GM10266 (cell line): ENCODE results near the gene INTS11.

ENCODE experiments used
- DNase-seq: peaks from one replicate; pipeline ENCODE4 v3.0.0; 2012; ENCODE audit errors: extremely low spot score
- TF ChIP-seq, protein P1 (sequence below): IDR thresholded peaks from 2 replicates; pipeline ENCODE4 v1.5.1; 2012; ENCODE audit warnings: mild to moderate bottlenecking, low read depth; ENCODE audit not compliant: control insufficient read depth, insufficient read depth; ENCODE audit errors: missing control alignments

The INTS11 gene

DNA sequence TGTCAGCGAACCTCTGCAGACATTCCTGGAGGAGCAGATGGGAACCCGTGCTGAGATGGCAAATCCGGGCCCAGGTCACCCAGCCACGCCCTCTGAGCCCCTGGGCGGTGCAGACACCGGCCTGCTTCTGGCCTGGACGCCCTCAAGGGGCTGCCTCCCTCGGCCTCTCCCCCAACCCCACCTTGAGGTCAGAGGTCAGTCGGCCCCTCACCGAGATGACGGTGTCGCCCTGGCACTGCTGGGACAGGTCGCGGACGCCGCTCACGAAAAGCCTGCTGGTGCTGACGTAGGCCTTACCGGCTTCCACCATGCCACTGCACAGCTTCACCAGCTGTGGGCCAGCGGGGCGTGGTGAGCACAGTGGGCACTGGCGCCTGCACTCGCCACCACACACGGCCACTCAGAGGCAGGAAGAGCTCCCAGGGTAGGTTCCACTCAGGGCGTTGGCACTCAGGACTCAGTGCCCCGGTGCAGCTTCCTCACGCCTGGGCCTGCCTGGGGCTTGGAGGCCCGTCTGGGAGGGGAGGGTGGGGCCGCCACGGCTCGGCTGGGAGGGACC is 21.4 kb downstream of the INTS11 start:
- DNase-seq, result no peak
- TF ChIP-seq, protein P1, sequence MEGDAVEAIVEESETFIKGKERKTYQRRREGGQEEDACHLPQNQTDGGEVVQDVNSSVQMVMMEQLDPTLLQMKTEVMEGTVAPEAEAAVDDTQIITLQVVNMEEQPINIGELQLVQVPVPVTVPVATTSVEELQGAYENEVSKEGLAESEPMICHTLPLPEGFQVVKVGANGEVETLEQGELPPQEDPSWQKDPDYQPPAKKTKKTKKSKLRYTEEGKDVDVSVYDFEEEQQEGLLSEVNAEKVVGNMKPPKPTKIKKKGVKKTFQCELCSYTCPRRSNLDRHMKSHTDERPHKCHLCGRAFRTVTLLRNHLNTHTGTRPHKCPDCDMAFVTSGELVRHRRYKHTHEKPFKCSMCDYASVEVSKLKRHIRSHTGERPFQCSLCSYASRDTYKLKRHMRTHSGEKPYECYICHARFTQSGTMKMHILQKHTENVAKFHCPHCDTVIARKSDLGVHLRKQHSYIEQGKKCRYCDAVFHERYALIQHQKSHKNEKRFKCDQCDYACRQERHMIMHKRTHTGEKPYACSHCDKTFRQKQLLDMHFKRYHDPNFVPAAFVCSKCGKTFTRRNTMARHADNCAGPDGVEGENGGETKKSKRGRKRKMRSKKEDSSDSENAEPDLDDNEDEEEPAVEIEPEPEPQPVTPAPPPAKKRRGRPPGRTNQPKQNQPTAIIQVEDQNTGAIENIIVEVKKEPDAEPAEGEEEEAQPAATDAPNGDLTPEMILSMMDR, result no peak

DNA sequence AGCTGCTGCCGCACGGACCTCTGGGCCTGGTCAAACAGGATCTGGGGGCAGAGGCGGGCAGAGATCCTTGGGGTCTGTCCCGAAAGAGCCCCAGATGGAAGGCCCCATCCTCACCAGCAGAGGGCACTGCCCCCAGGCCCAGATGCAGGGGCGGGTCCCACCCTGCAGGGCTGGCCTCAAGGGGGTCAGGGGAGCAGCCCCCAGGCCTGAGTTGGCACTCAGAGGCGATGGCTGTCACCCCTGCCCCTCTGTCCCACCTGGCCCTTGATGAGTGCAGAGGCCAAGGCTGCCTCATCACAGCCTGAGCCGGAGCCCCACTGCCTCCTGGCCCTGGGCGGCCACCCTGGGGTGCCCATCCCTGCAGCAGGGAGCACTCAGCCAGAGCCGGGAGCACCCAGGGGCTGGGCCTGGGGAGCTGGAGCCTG is 22.4 kb downstream of the INTS11 start:
- TF ChIP-seq, protein P1, result peak; percentile 52
- DNase-seq, result no peak

DNA sequence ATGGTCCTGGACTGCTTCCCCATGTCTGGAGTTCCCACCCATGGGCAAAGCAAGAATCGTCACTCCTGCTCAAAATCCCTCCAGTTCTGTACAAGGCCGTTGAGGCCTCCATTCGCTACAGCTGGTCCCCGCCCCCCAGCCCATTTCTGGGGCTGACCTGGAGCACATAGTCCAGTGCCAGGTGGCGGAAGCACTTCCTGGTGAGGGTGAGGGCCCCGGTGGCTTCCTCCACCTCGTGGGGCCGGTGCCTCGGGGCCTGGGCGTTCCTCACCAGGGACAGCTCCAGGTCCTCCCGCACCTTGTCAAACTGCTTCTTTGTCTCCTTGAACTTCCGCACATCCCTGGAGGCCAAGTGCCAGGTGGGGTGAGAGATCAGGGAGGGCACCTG is 24.1 kb downstream of the INTS11 start:
- TF ChIP-seq, protein P1, result no peak
- DNase-seq, result no peak

DNA sequence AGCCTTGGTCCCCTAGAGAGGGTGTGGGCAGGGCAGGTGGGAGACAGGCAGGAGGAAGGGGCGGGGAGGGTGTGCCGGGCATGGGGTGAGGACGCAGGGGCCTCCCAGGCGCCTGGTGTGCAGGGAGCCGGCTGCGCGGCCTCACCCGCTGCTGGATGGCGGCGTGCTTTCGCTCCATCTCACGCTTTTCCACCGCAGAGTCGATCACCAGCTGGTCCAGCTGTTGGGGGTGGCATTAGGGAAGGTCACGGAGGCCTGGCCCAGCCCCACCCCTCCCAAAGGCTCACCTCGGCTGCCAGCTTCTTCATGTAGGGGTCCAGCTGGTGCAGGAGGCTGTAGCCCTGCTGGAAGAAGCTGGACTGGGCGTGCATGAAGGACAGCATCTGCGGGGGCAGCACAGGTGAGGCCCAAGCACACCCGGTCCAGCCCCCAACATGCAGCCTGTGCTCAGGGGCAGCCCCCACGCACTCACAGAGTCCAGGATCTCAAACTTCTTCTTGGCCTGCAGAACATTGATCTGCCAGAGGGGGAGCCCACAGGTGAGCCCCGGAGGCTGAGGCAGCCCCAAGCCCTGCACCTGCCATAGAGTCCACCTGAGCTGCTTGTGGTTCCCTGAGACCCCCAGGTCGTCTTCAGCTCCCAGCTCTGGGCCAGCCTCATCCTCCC is 24.6 kb downstream of the INTS11 start:
- TF ChIP-seq, protein P1, result peak; percentile 56
- DNase-seq, result no peak

DNA sequence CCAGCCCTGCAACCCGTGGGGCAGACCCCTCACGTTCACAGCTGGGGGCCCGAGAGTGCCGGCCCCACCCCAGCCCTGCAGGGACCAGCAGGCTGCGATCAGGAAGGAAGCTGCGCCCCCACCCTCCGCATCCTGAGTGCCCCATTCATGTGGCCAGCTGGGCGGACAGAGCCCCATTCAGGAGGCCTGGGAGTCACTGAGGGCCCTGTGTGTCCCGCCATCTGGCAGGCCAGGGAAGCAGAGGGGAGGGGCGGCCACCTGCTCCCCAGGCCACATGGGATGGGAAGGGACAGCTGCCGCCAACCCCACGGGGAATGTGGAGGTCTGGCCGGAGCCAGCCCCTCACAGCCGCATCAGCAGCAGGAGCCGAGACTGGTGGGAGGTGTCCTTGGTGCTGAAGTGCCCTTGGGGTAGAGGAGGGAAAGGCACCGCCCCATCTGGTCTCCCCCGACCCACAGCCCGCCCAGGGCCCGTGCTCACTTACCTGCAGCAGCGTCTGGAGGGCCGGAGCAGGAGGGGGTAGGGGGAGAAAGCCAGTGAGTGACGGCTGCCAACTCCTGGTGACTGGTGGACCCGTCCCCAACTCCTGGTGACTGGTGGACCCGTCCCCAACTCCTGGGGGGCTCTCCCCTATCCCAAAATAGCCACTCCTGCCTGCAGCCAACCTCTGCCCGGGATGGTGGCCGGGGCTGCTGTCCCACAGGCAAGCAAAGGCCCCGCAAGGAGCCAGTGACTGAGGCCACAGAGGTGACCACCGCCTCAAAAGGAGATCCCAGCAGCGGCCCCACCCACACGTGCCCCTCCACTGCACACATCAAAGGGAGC is 25.4 kb downstream of the INTS11 start:
- TF ChIP-seq, protein P1, result no peak
- DNase-seq, result no peak

DNA sequence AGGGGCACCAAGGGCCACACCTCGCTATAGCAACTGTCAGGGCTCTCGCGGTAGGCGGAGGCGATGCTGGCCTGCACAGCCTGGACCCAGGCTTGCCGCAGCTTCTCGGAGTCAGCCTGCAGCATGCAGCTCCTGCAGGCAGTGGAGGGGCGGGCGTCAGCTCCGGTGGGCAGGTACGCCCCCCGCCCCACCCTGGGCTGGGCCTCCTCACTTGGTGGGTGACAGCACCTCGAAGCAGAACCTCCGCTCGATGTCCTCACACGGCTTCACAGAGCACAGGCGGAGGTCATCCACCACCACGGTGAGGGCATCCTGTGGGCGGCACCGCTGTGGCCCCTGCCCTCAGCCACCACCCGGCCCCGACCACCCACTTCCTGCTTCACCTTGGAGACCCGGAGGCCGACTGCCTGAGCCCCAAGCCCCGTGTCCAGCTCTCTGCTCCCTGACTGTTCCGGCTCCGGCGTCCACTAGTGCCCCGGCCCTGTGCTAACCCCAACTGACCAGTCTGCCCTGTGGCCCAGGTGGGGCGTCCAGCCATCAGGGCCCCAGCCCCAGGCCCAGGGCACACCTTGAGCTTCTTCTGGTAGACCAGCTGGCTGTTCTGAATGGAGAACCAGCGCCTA is 26.5 kb downstream of the INTS11 start:
- TF ChIP-seq, protein P1, result no peak
- DNase-seq, result no peak
